KOPT-K1 (cell line): Measurements from ENCODE around the gene NXPH4.

Experiments
- H3K27ac ChIP-seq: fragments of 200-600 bp; sonication (generic); 2 replicates; pipeline ENCODE4 v1.5.1; 2016; ENCODE audit warnings: antibody characterized with exemption, mild to moderate bottlenecking, low read depth, low read length; ENCODE audit not compliant: poor library complexity, severe bottlenecking
- H3K36me3 ChIP-seq: fragments of 200-600 bp; sonication (generic); 2 replicates; pipeline ENCODE4 v1.5.1; 2017; ENCODE audit warnings: antibody characterized with exemption, mild to moderate bottlenecking, low read length, moderate library complexity; ENCODE audit not compliant: insufficient read depth
- H3K9me3 ChIP-seq: fragments of 200-600 bp; sonication (generic); 2 replicates; pipeline ENCODE4 v1.5.1; 2017; ENCODE audit warnings: antibody characterized with exemption, low read length, mild to moderate bottlenecking; ENCODE audit not compliant: insufficient read depth, poor library complexity, severe bottlenecking

Gene NXPH4

DNA sequence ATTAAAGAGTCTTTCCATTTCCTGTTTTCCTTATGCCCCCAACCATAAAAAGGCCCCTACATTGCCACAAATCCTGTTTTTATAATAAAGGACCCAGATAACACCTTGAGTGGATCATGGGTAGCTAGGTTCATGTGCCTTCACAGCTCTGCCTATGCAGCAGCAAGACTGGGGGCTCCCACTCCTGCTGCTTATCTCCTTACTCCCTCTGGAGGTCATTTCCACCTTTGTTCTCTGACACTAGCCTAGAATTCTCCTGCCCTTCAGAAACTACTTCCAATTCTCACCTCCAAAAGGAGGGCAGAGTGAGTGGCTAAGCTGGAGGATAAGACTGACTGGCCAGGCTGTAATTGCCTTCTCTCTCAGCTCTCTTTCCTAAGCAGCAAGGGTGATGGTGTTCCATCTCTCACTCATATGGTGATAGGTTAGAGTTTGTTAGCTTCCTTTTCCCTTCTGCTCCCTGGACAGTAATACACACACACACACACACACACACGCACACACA is 54.4 kb downstream of the NXPH4 start:
- Histone ChIP-seq H3K36me3 (peaks cover 74% of the 10 kb centered on the region), H3K9me3 (no peaks in the 10 kb centered on the region), H3K27ac (no peak overlapping the region)

DNA sequence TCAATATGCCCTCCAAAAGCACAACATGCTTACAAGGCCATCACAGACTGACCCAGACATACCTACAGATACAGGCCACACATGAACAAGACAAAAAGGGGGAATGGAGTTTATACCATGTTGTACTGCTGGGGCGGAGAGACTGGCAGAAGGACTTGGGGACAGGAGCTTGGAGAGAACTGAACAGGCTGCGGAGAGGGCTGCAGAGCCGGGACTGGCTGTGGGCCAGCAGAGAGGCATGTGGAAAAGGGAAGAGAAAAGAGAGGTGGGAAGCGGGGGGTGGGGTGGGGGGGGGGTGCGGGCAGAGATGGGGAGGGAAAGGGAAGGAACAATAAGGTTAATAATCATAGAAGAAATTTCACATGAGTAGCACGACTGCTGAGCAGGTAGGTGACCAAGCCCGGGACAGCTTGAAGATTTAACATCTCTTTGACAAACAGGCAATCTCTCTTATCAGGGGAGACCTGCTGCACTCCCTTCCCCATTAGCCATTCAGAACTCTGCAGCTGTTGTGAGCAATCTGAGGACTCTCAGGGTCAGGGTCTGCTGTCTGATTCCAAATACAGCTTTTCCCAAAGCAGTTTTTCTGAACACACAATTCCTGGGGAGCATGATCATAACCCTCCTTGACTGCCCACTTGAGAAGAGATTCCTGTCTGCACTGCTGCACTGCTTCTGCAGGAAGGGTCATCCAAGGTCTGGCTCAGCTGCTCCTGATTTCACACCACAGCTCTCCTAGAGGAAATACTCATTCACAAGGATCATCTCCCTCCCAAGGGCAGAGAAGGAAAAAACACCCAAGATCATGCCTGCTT is 56.0 kb downstream of the NXPH4 start:
- peaks cover 74% of the 10 kb centered on the region for H3K36me3 ChIP-seq
- H3K27ac ChIP-seq = no peak overlapping the region
- no peaks in the 10 kb centered on the region for H3K9me3 ChIP-seq

DNA sequence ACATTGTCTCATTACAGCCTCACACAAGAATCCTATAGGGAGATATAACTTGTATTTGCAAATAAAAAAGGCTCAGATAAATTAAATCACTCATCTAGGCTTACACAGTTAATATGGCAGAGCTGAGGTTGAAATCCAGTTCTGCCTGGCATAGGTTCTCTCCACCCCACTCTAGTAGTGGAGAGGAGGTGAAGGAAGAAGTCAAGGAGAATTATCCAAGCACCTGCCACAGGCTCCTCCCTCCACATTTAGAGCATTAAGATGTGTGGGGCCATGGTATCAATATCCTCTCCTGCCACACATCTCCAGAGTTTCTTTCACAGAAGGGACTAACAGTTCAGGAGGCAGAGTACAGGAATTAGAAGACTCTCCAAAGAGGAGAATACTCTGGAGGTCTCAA is 56.9 kb downstream of the NXPH4 start:
- Histone ChIP-seq H3K9me3 (no peaks in the 10 kb centered on the region), H3K36me3 (peaks cover 74% of the 10 kb centered on the region), H3K27ac (no peak overlapping the region)
